ENCODE data around the gene ATP2A3.

GRCh38 chr17:3943240-3943891 is 20.9 kb downstream of the ATP2A3 start:
- TF ChIP-seq TAF1 (IDR thresholded peaks at IDR 0.05; ENCODE audit: low read depth, low read length) (no peak), POLR2A (IDR thresholded peaks at IDR 0.05; ENCODE audit: low read depth, low read length) (no peak), POLR2AphosphoS5 (IDR thresholded peaks at IDR 0.05; ENCODE audit: low read depth, low read length) (no peak), SPI1 (IDR thresholded peaks at IDR 0.05; ENCODE audit: low read depth, low read length) (no peak), PAX5 (IDR thresholded peaks at IDR 0.05; ENCODE audit: insufficient read depth, low read length, severe bottlenecking) (no peak)

Data from GM12891 (cell line).